GM12878 (cell line): ENCODE measurements around the gene PTGR3. TPM values are rescaled to one million over a fixed set of nuclear protein-coding genes. Genes with fewer than 3 reads are reported as not detected.

Experiments
- ATF2 ChIP-seq: IDR thresholded peaks from 2 replicates; pipeline ENCODE4 v1.6.1; 2012; ENCODE audit warnings: low read length, inconsistent platforms
- CBX3 ChIP-seq: fragments of 200-600 bp; sonication (generic); IDR thresholded peaks from 2 replicates; pipeline ENCODE4 v1.6.1; 2016; ENCODE audit warnings: low read depth, borderline replicate concordance
- CTCF ChIP-seq, 3 experiments: IDR thresholded peaks in 2 of 3; conservative IDR thresholded peaks in 1 of 3; 2 replicates each; pipeline ENCODE4 v1.5.1; 2011; ENCODE audit warnings: low read depth in 3 of 3, low read length in 3 of 3, mild to moderate bottlenecking in 3 of 3, control low read depth in 2 of 3, moderate library complexity in 2 of 3, inconsistent platforms in 1 of 3, mixed read lengths in 1 of 3; ENCODE audit not compliant: control insufficient read depth in 2 of 3, insufficient read depth in 1 of 3; ENCODE audit errors: extremely low read depth in 1 of 3
- EP300 ChIP-seq, 2 experiments: fragments of 150-350 bp in 1 of 2; IDR thresholded peaks; 2 replicates each; pipeline ENCODE4 v1.6.1; 2011 to 2012; ENCODE audit warnings: low read depth in 2 of 2, low read length in 2 of 2, borderline replicate concordance in 1 of 2, improper control_type of control experiment in 1 of 2, inconsistent platforms in 1 of 2; ENCODE audit not compliant: control insufficient read depth in 1 of 2
- IKZF1 ChIP-seq: fragments of 450-650 bp; conservative IDR thresholded peaks from 2 replicates; pipeline ENCODE4 v1.6.1; 2017; ENCODE audit warnings: antibody characterized with exemption, mild to moderate bottlenecking
- NBN ChIP-seq: fragments of 450-650 bp; IDR thresholded peaks from 2 replicates; pipeline ENCODE4 v1.6.1; 2016
- NFYB ChIP-seq: IDR thresholded peaks from 2 replicates; pipeline ENCODE4 v1.6.1; 2011; ENCODE audit warnings: low read depth, mild to moderate bottlenecking, low read length, improper control_type of control experiment, moderate library complexity; ENCODE audit not compliant: insufficient read depth
- POU2F2 ChIP-seq: IDR thresholded peaks from 3 replicates; pipeline ENCODE4 v1.6.1; 2011; ENCODE audit warnings: low read depth, mild to moderate bottlenecking, low read length, borderline replicate concordance
- SPI1 ChIP-seq: IDR thresholded peaks from 2 replicates; pipeline ENCODE4 v1.6.1; 2011; ENCODE audit warnings: low read depth, mild to moderate bottlenecking, low read length, moderate library complexity, borderline replicate concordance; ENCODE audit not compliant: insufficient read depth
- ZNF207 ChIP-seq: fragments of 450-650 bp; IDR thresholded peaks from 2 replicates; pipeline ENCODE4 v1.6.1; 2014; ENCODE audit warnings: antibody characterized with exemption, mild to moderate bottlenecking, borderline replicate concordance
- ZNF24 ChIP-seq: fragments of 450-650 bp; IDR thresholded peaks from 2 replicates; pipeline ENCODE4 v1.6.1; 2017; ENCODE audit warnings: antibody characterized with exemption, mild to moderate bottlenecking
- polyA plus RNA-seq, 11 experiments: library from polyadenylated mRNA; depleted of rRNA in 4 of 11; unstranded in 6 of 11; stranded (reverse) in 5 of 11; fragments of >200 nt; fragmentation: Nextera tagmentation in 4 of 11; fragmentation: Illumina TruSeq in 1 of 11; extraction: Ambion mirVana in 4 of 11; extraction: Trizol in 1 of 11; gene quantifications; 1 replicate in 1 of 11; 2 replicates in 10 of 11; pipeline versions ENCODE4 v1.2.1 to v1.2.3, GENCODE V29; 2011 to 2016; ENCODE audit warnings: inconsistent platforms in 2 of 11, missing spikeins in 2 of 11, low read depth in 1 of 11
- total RNA-seq, 4 experiments: library from RNA; depleted of rRNA in 3 of 4; stranded (reverse); fragments of >200 nt in 3 of 4; fragmentation: Illumina TruSeq in 1 of 4; extraction: Trizol in 1 of 4; gene quantifications; 2 replicates each; pipeline versions ENCODE4 v1.2.1 to v1.2.3, GENCODE V29; 2013 to 2021
- TF ChIP-seq, protein P1 (sequence below): fragments of 450-650 bp; IDR thresholded peaks from 2 replicates; pipeline ENCODE4 v1.6.1; 2017; ENCODE audit warnings: mild to moderate bottlenecking
- TF ChIP-seq, protein P2 (sequence below): fragments of 450-650 bp; IDR thresholded peaks from 2 replicates; pipeline ENCODE4 v1.6.1; 2016; ENCODE audit warnings: mild to moderate bottlenecking
- TF ChIP-seq, protein P3 (sequence below): fragments of 450-650 bp; conservative IDR thresholded peaks from 2 replicates; pipeline ENCODE4 v1.6.1; 2017; ENCODE audit warnings: mild to moderate bottlenecking, moderate library complexity

The PTGR3 gene
- total and polyA plus RNA-seq, 10 of the 15 experiments (the other 5 are each of a cell fraction or from before 2014, with no cell fraction given) = 6.2 to 69.8 (median 21.9) TPM

DNA sequence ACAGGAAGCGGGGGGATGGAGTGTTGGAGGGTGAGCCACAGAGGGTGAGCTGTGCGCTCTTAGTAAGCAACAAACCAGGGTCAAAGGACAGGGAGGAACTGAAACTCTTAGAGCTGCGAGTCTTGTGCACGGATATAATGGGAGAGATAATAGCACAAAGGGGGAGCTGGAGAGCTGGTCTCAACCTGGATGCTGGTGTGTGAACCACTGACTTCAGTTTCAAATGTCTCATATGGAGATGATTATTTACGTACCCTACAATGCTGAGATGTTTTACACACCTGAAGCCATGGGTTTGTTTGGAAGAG, 35.9 kb downstream of the PTGR3 start (continued):
- TF ChIP-seq CTCF (IDR thresholded peaks at IDR 0.05 in 2 of 3, conservative IDR thresholded peaks at IDR 0.05 in 1 of 3; ENCODE audit: control insufficient read depth in 2 of 3, extremely low read depth in 1 of 3, insufficient read depth in 1 of 3, low read depth in 3 of 3, low read length in 3 of 3) (peak; percentile 44 to 66 (median 49); a peak in 5 of 6 replicates), SPI1 (peak; percentile 100), NFYB (no peak), POU2F2 (0 out of 3 replicates have a peak, but pooled peaks have one; percentile 47), ZNF207 (no peak), CBX3 (no peak), ZNF24 (0 out of 2 replicates have a peak, but pooled peaks have one; percentile 55), ATF2 (no peak; the same call in 1 of the 2 replicates), EP300 (IDR thresholded peaks at IDR 0.05; ENCODE audit: borderline replicate concordance in 1 of 2, control insufficient read depth in 1 of 2, low read depth in 2 of 2, low read length in 2 of 2) (peak in 1 of 2 experiments; percentile 85; a peak in 2 of 4 replicates), NBN (0 out of 2 replicates have a peak, but pooled peaks have one; percentile 44), IKZF1 (peak; percentile 94)
- TF ChIP-seq, protein P1, sequence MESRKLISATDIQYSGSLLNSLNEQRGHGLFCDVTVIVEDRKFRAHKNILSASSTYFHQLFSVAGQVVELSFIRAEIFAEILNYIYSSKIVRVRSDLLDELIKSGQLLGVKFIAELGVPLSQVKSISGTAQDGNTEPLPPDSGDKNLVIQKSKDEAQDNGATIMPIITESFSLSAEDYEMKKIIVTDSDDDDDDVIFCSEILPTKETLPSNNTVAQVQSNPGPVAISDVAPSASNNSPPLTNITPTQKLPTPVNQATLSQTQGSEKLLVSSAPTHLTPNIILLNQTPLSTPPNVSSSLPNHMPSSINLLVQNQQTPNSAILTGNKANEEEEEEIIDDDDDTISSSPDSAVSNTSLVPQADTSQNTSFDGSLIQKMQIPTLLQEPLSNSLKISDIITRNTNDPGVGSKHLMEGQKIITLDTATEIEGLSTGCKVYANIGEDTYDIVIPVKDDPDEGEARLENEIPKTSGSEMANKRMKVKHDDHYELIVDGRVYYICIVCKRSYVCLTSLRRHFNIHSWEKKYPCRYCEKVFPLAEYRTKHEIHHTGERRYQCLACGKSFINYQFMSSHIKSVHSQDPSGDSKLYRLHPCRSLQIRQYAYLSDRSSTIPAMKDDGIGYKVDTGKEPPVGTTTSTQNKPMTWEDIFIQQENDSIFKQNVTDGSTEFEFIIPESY = no peak
- TF ChIP-seq, protein P2, sequence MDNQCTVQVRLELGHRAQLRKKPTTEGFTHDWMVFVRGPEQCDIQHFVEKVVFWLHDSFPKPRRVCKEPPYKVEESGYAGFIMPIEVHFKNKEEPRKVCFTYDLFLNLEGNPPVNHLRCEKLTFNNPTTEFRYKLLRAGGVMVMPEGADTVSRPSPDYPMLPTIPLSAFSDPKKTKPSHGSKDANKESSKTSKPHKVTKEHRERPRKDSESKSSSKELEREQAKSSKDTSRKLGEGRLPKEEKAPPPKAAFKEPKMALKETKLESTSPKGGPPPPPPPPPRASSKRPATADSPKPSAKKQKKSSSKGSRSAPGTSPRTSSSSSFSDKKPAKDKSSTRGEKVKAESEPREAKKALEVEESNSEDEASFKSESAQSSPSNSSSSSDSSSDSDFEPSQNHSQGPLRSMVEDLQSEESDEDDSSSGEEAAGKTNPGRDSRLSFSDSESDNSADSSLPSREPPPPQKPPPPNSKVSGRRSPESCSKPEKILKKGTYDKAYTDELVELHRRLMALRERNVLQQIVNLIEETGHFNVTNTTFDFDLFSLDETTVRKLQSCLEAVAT = 0 out of 2 replicates have a peak, but pooled peaks have one; percentile 31
- TF ChIP-seq, protein P3, sequence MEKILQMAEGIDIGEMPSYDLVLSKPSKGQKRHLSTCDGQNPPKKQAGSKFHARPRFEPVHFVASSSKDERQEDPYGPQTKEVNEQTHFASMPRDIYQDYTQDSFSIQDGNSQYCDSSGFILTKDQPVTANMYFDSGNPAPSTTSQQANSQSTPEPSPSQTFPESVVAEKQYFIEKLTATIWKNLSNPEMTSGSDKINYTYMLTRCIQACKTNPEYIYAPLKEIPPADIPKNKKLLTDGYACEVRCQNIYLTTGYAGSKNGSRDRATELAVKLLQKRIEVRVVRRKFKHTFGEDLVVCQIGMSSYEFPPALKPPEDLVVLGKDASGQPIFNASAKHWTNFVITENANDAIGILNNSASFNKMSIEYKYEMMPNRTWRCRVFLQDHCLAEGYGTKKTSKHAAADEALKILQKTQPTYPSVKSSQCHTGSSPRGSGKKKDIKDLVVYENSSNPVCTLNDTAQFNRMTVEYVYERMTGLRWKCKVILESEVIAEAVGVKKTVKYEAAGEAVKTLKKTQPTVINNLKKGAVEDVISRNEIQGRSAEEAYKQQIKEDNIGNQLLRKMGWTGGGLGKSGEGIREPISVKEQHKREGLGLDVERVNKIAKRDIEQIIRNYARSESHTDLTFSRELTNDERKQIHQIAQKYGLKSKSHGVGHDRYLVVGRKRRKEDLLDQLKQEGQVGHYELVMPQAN = no peak
- TF ChIP-seq, all 136 proteins: peak for 33
